Panc1 (cell line): Measurements from ENCODE around the gene LYPD6. TPM values are rescaled to one million over a fixed set of nuclear protein-coding genes. Genes with fewer than 3 reads are reported as not detected.

ENCODE experiments used
- ATAC-seq: fragments of 200-7000 bp; cut with Tn5 transposase; 2 replicates; pipeline ENCODE4 v1.9.1; 2020; ENCODE audit warnings: mild to moderate bottlenecking, moderate library complexity
- BruUV-seq: library from RNA; stranded (reverse); fragments of 400-500 nt; replicated peaks from 2 replicates; lab custom pipeline; 2021; lab: Mats Ljungman, UMichigan
- CTCF ChIA-PET: fragments of 300-600 bp; sonication (Branson Sonifier 250); formaldehyde crosslinking; loops from one replicate; lab custom pipeline; 2022; ENCODE audit warnings: antibody characterized with exemption; lab: Charles Lee
- POLR2A ChIA-PET: fragments of 300-600 bp; sonication (Branson Sonifier 250); formaldehyde crosslinking; loops from one replicate; lab custom pipeline; 2022; ENCODE audit warnings: antibody characterized with exemption; lab: Charles Lee
- DNase-seq: peaks from one replicate; pipeline ENCODE4 v3.0.0-alpha.2; 2010; ENCODE audit warnings: low read depth, low spot score
- H3K27ac ChIP-seq: 2 replicates; pipeline ENCODE4 v1.5.1; 2011; ENCODE audit warnings: mild to moderate bottlenecking, low read length, inconsistent platforms
- H3K27me3 ChIP-seq: fragments of 200-500 bp; sonication (Bioruptor generic); 2 replicates; pipeline ENCODE4 v1.6.0; 2014; ENCODE audit warnings: low read length, inconsistent platforms; ENCODE audit not compliant: control insufficient read depth, insufficient read depth
- H3K36me3 ChIP-seq: fragments of 200-500 bp; sonication (Bioruptor generic); 2 replicates; pipeline ENCODE4 v1.5.1; 2014; ENCODE audit warnings: inconsistent platforms, mild to moderate bottlenecking, low read length, moderate library complexity; ENCODE audit not compliant: control insufficient read depth, insufficient read depth
- H3K4me1 ChIP-seq: 2 replicates; pipeline ENCODE4 v1.5.1; 2011; ENCODE audit warnings: inconsistent platforms, mild to moderate bottlenecking, low read length, moderate library complexity; ENCODE audit not compliant: control insufficient read depth, insufficient read depth
- H3K4me3 ChIP-seq, 2 experiments: 2 replicates each; pipeline ENCODE4 v1.5.1; 2011 to 2012; ENCODE audit warnings: low read depth in 2 of 2, low read length in 2 of 2, mild to moderate bottlenecking in 2 of 2, inconsistent platforms in 1 of 2, moderate library complexity in 1 of 2
- H3K9me3 ChIP-seq: fragments of 200-500 bp; sonication (Bioruptor generic); 2 replicates; pipeline ENCODE4 v1.5.1; 2014; ENCODE audit warnings: low read depth, mild to moderate bottlenecking, inconsistent platforms, low read length, moderate library complexity; ENCODE audit not compliant: control insufficient read depth, insufficient read depth
- CTCF ChIP-seq: fragments of 450-650 bp; IDR thresholded peaks from 2 replicates; pipeline ENCODE4 v1.5.1; 2017; ENCODE audit warnings: mild to moderate bottlenecking
- POLR2AphosphoS5 ChIP-seq: IDR thresholded peaks from 2 replicates; pipeline ENCODE4 v1.6.1; 2012; ENCODE audit warnings: mild to moderate bottlenecking, low read depth, low read length, moderate library complexity
- REST ChIP-seq, 2 experiments: IDR thresholded peaks; 2 replicates each; pipeline ENCODE4 v1.6.1; 2011 to 2012; ENCODE audit warnings: low read depth in 2 of 2, control low read depth in 1 of 2, low read length in 1 of 2, mild to moderate bottlenecking in 1 of 2, moderate library complexity in 1 of 2; ENCODE audit not compliant: insufficient read depth in 1 of 2
- SIN3A ChIP-seq: IDR thresholded peaks from 2 replicates; pipeline ENCODE4 v1.6.1; 2012; ENCODE audit warnings: low read depth, mild to moderate bottlenecking, low read length, moderate library complexity, borderline replicate concordance; ENCODE audit not compliant: insufficient read depth
- TCF7L2 ChIP-seq: IDR thresholded peaks from 2 replicates; pipeline ENCODE4 v1.6.1; 2011; ENCODE audit warnings: mild to moderate bottlenecking, low read depth, low read length, inconsistent platforms
- in situ Hi-C: cut with HindIII; loops from 2 replicates; pipeline ENCODE4 v1.10.0; 2016; ENCODE audit warnings: low sequenced_read_pairs, low pct_unique_long_range_greater_than_20kb
- intact Hi-C: fragments of 100-400 bp; cut with micrococcal nuclease; formaldehyde crosslinking; loops from one replicate; pipeline ENCODE4 v1.10.0; 2022; ENCODE audit not compliant: unreplicated experiment
- total RNA-seq: library from RNA; stranded (reverse); gene quantifications from one replicate; pipeline ENCODE4 v1.2.1, GENCODE V29; 2021; ENCODE audit not compliant: unreplicated experiment

The LYPD6 gene
- total RNA-seq, 1 experiment from 2014 or later, result 0.31 TPM

- ChIA-PET CTCF (no interaction called here), POLR2A (no interaction called here)
- Histone ChIP-seq H3K27ac (no peak overlapping the region), H3K9me3 (no peaks in the 10 kb centered on the region), H3K27me3 (no peaks in the 10 kb centered on the region), H3K4me1 (no peaks in the 10 kb centered on the region), H3K4me3 (no peak overlapping the region), H3K36me3 (no peaks in the 10 kb centered on the region)
- ATAC-seq, result no peak
- no peak for DNase-seq
- intact Hi-C loops, result no loop called here
- BruUV-seq, result no TSS peak
- in situ Hi-C loops, result no loop called here
- TF ChIP-seq POLR2AphosphoS5 (no peak), CTCF (no peak)
Observed at GRCh38 chr2:149430743-149431736, 100.7 kb downstream of the LYPD6 start.

DNA sequence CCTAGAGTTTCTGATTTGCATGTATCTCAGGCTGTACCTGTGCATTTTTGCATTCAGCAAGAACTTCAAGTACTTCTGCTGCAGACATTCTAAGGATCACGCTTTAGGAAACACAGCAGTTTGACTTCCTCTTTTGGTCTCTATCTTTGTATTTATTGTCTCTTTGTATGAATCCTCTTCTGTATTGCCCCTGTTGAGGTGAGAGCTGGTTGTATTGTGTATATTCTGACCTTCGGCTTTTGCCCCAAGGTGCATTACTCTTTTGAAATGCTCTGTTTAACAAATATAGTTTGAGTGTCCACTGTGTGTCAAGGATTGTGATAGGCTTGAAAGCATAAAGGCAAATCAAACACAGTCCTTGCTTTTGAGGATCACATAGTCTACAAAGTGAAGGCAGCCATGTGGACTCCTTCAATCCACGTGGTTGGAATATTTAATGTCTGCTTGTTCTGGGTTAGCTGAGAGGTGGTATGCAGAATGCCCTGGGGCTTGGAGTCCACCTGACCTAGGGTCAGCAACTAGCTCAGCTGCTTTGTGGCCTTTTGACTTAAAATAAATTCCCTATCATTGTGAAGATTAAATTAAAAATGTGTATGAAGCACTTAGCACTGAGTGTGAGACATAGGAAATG lies 108.1 kb downstream of the LYPD6 start:
- H3K4me3 ChIP-seq, result no peak overlapping the region
- DNase-seq, result no peak
- H3K4me1 ChIP-seq, result no peaks in the 10 kb centered on the region
- ChIA-PET POLR2A (no interaction called here), CTCF (no interaction called here)
- in situ Hi-C loops, result no loop called here
- no peaks in the 10 kb centered on the region for H3K9me3 ChIP-seq
- no peak overlapping the region for H3K27ac ChIP-seq
- no TSS peak for BruUV-seq
- no peak for ATAC-seq
- H3K27me3 ChIP-seq, result no peaks in the 10 kb centered on the region
- TF ChIP-seq SIN3A (no peak), TCF7L2 (no peak), REST (IDR thresholded peaks at IDR 0.05; ENCODE audit: insufficient read depth in 1 of 2, low read depth in 2 of 2, low read length in 1 of 2) (no peak), CTCF (no peak), POLR2AphosphoS5 (no peak)
- H3K36me3 ChIP-seq, result no peaks in the 10 kb centered on the region
- intact Hi-C loops, result no loop called here
